HTR-8/SVneo (cell line): Measurements from ENCODE around the gene PHLPP1.
A peak's percentile ranks its signal among the peaks of the same experiment; 100 is the strongest.
"Not testable (repeated sequence)": the region's sequence is repeated elsewhere in the genome, so short reads cannot be mapped to it uniquely, and the experiment has no call there.

ENCODE experiments used
- DNase-seq: peaks from one replicate; pipeline ENCODE4 v3.0.0; 2011; ENCODE audit warnings: low spot score, mixed read lengths; ENCODE audit not compliant: insufficient read length
- FAIRE-seq: peaks from 2 replicates; lab custom pipeline; 2011; peaks lifted over from hg19 to GRCh38; lab: Jason Lieb, UNC

PHLPP1 gene

DNA sequence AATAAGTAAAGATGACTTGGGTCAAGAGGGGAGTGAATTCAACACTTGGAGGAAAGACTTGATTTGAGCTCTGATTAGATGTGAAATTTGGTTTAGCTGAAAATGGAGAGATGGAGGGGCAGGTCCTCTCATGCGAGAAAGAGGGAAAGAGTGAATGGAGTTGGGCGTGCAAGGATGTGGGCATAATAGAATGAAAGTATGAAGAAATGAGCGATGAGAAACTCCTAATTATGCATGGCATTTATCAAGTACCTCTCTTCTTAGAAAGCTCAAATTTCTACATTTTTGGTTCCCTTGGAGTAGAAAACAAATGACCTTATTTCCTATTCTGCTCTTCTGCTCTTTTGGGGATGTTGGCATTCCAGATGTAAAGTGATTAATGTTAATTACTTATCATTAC, 161.5 kb downstream of the PHLPP1 start:
- FAIRE-seq (no peak), DNase-seq (no peak)

DNA sequence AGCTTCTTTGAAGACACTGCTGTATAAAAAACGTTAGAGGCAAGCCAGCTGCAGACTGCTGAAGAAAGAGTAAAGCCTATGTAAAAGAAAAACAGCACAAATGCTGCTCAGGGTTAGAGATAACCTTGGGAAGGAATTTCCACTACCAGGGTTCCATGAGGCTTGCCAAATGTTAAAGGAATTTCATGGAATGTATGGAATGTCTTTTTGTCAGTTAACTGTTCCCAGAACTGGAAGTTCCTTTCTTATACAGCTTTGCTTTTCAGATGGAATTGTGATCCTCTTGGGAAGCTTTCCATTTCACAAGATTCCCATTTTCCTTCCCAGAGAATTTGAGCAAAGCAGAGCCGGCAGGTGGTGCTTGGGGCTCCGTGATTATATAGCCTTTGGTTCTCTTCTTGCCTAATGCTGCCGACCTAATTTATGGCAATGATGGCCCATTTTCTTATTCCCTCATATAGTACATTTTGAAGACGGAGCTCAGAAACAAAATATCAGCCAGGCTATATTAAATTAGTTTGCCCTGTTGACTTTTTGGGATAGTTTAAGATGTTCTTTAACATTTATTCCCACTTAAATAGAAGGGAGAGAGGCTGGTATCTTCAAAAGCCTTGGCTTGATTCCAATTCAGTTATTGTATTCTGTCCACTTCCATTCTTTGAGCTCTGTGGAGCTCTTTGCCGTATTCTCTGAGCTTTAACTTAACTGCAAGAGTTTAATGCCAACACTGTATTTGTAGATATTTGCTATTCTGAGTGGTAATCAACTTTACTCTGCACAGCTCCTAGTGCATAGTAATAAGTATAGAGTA, 162.3 kb downstream of the PHLPP1 start:
- DNase-seq = peak; percentile 26
- no peak for FAIRE-seq

DNA sequence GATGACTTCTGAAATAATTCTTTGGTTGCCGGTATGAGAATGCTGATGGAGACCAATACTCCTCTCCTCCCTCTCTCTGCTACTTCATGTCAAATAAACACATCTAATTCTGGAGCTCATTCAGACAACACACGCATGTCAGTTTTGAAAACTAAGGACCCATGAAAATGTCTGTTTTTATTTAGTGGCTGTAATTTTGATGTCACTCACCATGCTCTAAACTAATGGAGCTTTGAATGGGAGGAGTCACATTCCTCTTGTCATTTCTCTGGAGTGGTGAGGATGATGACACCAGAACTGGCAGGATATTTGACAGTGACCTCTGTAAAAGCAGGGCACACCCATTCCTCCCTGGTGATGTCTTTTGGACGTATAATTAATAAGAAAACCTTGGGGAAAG, 163.0 kb downstream of the PHLPP1 start:
- DNase-seq (no peak), FAIRE-seq (no peak)

DNA sequence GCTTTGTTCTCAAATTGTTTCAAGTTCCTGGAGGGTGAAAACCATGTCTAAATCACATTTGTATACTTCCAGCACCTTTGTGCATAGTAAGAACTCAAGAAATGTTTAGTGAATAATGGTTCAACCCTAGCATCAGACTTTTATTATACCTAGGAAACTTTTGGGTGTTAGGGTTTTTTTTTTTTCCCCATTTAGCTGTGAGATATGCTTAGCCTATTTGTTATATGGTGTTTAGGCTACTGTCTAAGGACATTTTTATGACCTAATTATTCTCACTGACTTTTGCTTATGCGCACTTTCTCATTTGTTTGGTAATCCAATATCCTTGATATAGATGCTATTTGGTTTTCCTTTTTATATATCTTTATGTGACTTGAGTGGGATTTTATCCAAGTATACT, 164.7 kb downstream of the PHLPP1 start:
- FAIRE-seq (no peak), DNase-seq (no peak)

DNA sequence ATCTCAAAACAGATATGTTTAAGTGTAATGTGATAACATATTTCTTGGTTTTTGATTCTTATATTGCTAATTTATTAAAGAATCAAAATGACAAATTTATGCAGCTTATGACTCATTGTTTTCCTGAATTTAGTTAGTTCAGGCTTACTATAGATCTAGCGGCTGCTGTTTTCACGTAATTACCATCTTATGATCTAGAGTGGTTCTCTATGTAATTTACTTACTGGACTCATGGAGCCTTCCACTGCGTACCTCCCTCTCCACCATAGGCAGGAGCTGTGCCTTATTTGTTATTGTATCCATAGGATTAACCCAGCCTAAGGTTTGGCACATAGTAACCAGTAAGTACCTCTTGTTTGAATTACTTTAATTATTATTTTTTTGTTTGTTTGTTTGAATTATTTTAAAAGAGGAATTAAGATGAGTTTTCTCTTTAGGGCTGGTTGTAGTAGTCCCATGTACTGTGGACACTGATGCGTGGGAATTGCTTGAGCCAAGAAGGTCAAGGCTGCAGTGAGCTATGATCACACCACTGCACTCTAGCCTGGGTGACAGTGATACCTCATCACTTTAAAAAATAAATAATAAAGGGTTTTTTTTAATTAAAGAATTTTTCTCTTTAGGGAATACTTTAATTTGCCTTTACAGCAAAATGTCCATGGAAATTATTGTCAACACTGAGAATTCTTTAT, 165.5 kb downstream of the PHLPP1 start:
- no peak for FAIRE-seq
- DNase-seq = no peak

DNA sequence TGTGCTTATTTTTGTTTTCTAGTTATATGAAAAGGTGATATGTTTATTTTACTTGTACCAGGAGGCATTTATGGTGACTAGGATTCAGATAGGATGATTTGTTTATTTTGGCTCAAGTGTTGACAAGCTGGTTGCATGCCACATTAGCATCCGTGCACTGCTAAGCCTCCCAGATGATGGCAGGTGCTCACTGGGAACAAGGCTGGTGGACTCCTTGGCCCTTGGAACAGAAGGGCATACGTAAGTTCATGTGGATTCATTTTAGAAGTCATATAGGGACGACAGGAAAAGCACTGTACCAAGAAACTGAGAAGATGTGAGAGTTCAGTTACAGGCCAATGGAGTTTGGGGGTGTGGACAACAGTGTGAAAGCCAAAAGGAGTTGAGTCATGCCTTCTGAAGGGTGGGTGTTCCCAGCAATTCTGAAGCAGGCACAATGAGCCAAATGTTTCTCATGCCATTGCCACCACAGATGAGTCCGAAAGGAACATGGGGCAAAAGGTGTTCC, 166.2 kb downstream of the PHLPP1 start:
- peak; percentile 65 for DNase-seq
- peak; percentile 83 for FAIRE-seq

DNA sequence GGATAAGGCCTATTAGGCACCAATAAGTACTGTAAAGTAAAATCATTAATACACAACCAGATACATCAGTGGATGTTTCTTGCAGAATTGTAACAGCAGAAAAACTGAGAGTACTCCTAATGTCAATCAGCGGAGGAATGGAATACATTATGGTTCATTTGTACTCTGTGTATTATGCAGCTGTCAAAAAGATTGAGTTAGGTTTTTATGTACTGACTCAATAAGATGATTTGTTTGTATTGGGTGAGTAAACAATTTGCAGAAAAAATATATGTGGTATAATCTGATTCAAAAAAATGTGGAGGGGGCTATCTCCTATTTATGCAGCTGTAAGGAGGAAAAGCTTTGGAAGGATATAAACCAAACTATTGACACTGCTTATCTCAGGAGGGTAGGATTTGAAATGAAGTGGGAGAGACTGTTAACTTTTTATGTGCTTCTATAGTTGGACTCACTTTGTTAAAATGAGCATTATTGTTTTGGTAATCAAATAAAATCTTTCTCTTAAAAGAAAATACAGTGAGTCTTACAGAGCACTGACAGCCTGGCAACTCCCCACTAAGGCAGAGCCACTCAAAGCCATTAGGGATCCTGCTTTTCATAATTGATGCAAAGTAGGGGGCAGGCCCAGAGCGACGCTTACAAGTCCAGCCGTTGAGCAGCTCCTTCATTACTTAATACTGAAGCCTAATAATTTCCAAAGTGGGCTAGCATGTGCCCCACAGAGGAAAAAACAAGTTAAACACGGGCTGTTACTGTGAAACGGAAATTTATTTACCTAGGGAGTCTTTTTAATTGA, 168.8 kb downstream of the PHLPP1 start:
- FAIRE-seq (no peak), DNase-seq (no peak)

DNA sequence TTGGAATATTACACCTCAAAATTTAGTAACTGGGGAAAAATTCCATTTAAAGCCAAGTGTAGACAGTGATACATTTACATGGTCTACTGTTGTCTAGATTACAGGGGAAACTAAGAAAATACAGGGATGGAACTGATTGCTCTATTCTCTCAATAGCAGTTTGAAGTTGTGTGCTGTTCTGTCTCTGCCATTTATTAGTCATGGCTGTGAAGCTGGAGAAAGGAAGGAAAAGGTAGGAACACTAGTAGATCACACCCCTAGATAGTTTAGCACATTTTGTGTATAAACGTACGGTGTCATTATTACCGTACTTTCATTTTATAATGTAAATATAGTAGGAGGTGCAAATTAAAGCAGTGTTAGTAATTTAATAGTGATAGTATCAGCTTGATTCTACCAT, 170.5 kb downstream of the PHLPP1 start:
- FAIRE-seq (no peak), DNase-seq (no peak)

DNA sequence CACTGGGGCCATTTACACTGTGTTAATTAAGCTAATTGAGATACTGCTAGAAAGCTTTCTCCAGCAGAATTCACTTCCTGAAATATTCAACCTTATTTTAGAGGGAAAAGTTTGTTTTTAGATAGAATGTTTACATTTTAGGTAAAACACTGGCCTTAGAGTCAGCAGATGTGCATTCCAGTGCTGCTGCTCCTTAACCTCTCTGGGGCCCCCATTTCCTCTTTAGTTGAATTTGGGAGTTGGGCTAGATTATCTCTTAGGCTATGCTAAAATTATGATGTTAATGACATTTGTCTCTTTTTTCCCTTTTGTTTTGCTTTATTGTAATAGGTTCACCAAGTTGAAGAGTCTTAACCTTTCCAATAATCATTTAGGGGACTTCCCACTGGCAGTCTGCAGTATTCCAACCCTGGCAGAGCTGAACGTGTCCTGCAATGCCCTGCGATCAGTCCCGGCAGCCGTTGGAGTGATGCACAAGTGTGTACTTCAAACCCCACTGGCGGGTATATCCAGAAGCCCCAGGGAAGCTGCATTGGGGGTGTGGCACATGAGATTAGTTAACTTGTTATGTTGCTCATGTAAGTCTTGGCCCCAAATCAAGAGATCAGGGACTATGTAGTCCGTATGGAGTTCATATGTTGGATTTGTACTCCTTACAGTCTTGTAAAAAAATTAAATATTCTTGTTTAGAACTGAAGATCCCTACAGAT, 179.5 kb downstream of the PHLPP1 start:
- no peak for FAIRE-seq
- DNase-seq = no peak

DNA sequence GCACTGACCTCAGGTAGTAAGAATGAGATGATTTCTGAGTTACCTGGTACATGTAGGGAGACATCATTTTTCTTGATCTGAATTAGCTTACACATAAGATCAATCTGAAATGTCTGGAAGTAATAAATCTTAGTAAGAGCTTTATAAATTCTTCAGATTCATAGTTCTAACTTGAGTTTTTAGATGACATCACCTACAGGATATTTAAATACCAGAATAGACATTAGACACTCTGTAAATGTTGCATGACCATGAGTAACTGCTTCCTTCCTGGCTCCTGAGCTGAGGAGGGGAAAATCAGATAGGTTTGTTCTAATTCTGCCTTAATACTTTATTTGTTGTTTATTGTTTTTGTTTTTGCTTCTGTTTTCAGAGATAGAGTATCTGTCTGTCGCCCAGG, 181.8 kb downstream of the PHLPP1 start:
- DNase-seq (peak; percentile 33), FAIRE-seq (no peak)

DNA sequence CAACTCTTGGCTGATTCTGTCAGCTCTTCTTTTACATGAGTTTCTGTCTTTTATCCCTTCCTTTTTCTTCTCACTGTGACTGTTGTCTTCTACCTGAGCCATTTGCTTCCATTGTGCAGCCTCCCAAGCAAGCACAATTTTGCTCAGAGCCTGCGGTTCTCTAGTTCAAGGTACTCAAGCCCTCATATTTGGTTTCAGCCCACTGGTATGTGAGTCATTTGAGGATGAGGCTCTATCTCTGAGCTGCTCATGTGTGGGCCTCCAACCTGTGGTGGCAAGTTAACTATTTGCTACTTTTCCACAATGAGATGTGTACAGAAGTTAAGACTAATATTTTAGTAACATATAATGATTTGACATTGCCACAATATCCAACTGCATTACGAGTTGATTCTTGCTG, 183.0 kb downstream of the PHLPP1 start:
- DNase-seq = no peak
- FAIRE-seq = no peak

DNA sequence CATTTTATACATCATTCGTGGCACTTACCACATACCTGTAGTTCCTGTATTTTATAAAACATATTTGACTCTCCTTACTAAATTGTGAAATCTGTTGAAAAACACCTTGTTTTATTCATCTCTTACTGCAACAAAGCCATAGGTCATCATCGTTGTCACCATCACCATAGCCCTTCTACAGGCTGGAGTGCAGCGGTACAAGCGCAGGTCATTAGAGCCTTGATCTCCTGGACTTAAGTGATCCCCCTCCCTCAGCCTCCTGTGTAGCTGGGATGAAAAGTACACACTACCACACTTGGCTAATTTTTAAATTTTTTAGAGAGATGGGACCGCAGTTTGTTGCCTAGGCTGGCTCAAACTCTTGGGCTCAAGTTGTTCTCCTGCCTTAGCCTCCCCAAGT, 184.2 kb downstream of the PHLPP1 start:
- FAIRE-seq = no peak
- no peak for DNase-seq

DNA sequence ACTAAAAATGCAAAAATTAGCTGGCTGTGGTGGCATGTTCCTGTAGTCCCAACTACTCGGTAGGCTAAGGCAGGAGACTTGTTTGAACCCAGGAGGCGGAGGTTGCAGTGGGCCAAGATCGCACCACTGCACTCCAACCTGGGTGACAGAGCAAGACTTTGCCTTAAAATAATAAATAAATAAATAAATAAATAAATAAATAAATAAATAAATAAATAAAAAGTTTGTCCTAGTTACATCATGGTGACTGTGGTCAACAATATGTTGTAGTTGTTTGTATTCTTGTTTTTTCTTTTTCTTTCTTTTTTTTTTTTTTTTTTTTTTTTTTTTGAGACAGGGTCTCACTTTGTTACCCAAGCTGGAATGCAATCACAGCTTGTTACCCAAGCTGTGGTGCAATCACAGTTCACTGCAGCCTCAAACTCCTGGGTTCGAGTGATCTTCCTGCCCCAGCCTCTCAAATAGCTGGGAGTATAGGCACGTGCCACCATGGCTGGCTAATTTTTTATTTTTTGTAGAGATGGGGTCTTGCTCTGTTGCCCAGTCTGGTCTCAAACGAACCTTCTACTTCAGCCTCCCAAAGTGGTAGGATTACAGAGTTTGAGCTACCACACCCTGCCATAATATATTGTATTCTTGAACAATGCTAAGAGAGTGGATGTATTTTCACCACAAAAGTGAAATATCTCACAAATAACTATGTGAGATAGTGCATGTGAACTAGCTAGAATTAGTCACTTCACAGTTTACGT, 185.0 kb downstream of the PHLPP1 start:
- no peak for FAIRE-seq

DNA sequence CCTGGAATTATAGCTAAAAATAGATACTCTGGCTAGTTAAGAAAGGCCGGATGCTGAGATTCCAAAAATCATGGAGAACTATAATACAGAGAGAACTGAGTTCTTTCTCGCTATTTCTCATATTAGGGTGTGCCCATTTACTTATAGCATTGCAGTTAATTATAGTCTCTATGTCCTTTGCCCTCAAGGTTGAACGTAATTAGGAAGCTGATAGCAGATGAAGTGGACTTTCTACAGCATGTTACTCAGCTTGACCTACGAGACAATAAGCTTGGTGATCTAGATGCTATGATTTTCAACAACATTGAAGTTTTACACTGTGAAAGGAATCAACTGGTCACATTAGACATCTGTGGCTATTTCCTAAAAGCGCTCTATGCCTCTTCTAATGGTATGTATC, 187.4 kb downstream of the PHLPP1 start:
- DNase-seq (no peak), FAIRE-seq (no peak)

More for the DNA sequence above, 185.0 kb downstream of the PHLPP1 start:
- no peak for DNase-seq

DNA sequence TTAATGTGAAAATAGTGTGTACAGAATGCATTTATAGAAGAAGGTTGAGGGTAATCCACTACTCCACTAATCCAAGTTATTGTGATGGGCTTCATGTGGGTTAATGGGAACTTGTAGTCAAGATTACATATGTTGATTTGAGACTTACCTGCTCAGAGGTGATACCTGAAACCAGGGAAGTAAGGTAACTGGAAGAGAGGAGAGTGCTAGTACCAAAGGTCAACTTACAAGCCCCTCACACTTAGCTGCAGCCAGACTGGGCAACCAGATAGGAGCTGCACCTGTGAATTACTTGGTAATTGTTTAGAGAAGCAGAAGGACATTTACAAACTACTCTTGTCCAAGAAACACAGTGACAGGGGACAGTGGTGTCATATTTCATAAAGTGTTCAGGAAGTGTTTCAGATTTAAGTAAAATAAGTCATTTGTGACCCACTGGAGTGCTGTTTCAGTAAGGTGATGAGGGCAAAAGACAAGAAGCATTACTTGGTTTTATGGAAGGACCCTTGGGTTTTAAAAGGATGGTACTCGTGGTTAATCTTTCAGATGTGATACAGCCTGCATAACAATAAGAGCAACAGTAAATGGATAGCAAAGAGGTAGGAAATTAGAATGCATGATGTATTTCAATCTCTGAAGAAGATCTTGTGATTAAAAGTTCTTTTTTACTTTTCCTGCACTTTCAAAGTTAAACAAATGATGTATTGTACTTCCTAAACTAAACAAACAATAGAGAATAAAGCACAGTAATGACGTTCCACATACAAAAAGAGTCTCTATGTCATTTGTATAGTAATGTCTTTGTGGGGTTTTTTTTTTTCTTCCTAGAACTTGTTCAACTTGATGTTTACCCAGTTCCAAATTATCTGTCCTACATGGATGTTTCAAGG, 189.3 kb downstream of the PHLPP1 start:
- DNase-seq (no peak), FAIRE-seq (no peak)

DNA sequence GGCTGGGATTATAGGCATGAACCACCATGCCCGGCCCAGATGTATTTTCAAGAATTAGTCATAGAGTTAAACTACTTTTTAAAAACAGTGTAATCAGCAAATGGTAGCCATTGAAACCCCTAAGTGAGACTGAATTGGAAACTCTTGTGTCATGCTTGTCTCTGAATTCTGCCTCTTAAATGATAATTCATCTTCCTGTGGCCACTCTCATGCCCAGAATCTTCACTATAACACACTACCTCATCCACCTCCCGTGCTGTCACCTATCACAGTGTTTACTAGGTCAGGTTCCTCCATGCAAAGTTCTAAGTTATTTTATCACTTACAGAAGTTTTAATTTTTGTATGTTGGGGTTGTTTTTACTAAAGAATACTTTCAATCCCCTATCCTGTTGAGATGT, 197.5 kb downstream of the PHLPP1 start:
- DNase-seq (no peak), FAIRE-seq (no peak)

DNA sequence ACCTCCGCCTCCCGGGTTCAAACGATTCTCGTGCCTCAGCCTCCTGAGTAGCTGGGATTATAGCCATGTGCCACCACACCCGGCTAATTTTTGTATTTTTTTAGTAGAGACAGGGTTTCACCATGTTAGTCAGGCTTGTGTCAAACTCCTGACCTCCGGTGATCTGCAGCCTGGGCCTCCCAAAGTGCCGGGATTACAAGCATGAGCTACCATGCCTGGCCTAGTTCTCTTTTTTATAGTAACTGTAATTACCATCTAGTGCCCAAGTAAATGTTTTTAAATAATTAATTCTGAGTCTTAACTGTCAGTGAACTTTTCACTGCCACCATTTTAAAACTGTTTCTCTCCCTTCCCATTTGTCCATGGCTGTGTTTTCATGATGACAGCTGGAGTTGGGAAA, 198.5 kb downstream of the PHLPP1 start:
- not testable (repeated sequence) for DNase-seq, FAIRE-seq

DNA sequence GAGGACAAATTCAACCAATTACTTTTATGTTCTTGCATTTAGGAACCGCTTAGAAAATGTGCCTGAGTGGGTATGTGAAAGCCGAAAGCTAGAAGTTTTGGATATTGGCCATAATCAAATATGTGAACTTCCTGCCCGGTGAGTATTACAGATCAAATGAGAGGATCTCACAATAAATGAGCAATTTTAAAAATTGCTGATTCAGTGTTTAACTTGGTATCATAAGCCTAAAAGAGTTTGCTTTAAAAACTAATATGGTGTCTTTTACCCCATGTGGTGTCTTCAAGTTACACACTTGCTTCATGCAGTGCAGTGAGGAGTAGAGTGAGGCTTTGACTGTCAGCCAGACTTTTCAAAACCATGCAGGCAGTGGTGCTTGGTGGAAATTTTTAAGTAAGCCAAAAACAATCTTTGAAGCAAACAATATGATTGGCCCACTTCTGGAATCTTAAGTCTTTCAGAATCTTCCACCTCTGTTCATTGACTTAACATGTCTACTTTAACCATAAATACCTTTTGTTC, 199.6 kb downstream of the PHLPP1 start:
- DNase-seq = no peak
- no peak for FAIRE-seq
